Erythroblast (primary cell): Measurements from ENCODE around the gene NUDT3.

Experiments
- DNase-seq, 2 experiments: peaks; one replicate each; lab custom pipeline; 2025; lab: John Stamatoyannopoulos, UW
- GATA1 ChIP-seq: IDR thresholded peaks from 2 replicates; pipeline ENCODE4 v1.6.1; 2011; ENCODE audit warnings: low read depth, mild to moderate bottlenecking, control low read depth, low read length, moderate library complexity
- POLR2A ChIP-seq: IDR thresholded peaks from 2 replicates; pipeline ENCODE4 v1.6.1; 2011; ENCODE audit warnings: mild to moderate bottlenecking, low read length

The NUDT3 gene

DNA sequence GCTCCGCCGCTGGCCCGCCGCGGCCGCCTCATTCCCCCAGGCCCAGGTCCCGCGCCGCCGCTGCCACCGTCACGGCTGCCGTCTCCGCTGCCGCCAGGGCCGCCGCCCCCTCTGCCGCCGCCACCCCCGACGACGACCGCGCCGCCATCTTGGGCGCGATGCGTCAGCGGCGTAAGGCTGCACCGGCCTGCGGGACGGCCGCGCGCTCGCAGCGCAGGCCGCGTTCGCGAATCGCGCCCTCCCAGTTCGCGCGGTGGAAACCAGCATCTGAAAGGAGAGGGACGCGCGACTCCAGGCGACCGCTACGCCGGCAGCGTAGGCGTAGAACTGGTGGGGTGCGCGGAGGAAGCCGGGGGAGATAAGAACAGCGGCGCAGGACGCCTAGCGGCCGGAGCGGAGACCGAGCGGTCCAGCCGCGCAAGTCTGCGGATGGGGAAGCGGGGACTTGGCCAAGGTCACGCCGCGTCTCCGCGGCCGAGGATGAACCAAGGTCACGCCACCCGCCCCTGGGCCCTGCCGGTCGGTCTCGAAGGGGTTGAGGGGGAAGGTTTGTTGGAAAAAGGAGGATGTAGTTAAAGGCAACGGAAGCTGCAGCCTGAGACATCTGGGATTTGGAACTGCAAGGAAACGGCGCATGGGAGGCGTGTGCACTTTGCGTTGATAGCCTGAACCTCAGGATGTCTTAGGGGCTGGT lies at the start of gene NUDT3:
TSS of gene NUDT3 (minus strand) at position 173 of the 694 bp plus-strand sequence. CDS start 307 bp downstream, outside the sequence.
- TF ChIP-seq GATA1 (peak; percentile 66), POLR2A (peak; percentile 64)
- DNase-seq, result peak; percentile 97 to 98

DNA sequence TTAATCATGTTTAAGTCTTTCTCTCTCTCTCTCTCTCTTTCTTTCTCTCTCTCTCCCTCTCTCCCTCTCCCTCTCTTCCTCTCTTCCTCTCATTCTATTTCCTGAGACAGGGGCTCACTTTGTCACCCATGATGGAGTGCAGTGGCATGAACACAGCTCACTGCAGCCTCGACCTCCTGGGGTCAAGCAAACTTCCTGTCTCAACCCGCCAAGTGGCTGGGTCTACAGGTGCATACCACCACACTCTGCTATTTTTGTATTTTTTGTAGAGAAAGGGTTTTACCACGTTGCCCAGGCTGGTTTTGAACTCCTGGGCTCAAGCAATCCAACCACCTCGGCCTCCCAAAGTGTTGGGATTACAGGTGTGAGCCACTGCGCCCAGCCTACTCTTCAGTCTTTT lies 49.1 kb upstream of the NUDT3 start:
- no peak for TF ChIP-seq POLR2A
- no peak for TF ChIP-seq GATA1

DNA sequence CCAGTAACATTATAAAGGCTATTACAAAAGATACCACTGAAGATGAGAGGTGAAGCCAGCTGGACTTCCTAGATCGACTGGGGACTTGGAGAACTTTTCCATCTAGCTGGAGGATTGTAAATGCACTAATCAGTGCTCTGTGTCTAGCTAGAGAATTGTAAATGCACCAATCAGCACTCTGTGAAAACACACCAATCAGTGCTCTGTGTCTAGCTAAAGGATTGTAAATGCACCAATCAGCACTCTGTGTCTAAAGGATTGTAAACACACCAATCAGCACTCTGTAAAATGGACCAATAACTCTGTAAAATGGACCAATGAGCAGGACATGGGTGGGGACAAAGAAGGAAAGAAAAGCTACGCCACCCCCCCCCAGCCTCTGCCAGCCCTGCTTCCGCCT lies 47.0 kb upstream of the NUDT3 start:
- TF ChIP-seq POLR2A (no peak), GATA1 (no peak)
- DNase-seq, result no peak

More for the DNA sequence above, 49.1 kb upstream of the NUDT3 start:
- DNase-seq, result no peak

DNA sequence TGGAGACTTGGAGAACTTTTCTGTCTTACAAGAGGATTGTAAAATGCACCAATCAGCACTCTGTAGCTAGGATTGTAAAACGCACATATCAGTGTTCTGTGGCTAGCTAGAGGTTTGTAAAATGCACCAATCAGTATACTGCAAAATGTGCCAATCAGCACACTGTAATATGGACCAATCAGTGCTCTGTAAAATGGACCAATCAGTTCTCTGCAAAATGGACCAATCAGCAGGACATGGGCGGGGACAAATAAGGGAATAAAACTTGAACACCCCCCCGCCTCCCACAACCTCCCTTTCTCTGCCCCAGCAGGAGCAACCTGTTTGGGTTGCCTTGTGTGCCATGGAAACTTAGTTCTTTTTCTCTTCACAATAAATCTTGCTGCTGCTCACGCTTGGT lies 46.2 kb upstream of the NUDT3 start:
- no peak for TF ChIP-seq GATA1
- no peak for TF ChIP-seq POLR2A
- no peak for DNase-seq

DNA sequence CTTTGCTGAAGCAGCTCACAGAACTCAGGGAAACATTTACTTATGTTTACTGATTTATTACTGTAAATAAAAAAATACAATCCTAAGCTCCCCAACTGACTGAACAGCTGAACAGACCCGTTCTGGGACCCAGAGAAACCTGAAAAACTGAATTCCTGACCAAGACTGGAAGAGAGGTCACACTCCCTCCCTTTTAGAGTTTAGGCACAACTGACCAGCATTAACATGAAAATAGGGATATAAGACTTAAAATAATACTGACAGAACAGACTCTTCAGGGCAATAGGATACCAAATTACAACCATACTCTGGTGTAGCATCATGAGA lies 45.1 kb upstream of the NUDT3 start:
- DNase-seq, result no peak
- TF ChIP-seq POLR2A (no peak), GATA1 (no peak)

DNA sequence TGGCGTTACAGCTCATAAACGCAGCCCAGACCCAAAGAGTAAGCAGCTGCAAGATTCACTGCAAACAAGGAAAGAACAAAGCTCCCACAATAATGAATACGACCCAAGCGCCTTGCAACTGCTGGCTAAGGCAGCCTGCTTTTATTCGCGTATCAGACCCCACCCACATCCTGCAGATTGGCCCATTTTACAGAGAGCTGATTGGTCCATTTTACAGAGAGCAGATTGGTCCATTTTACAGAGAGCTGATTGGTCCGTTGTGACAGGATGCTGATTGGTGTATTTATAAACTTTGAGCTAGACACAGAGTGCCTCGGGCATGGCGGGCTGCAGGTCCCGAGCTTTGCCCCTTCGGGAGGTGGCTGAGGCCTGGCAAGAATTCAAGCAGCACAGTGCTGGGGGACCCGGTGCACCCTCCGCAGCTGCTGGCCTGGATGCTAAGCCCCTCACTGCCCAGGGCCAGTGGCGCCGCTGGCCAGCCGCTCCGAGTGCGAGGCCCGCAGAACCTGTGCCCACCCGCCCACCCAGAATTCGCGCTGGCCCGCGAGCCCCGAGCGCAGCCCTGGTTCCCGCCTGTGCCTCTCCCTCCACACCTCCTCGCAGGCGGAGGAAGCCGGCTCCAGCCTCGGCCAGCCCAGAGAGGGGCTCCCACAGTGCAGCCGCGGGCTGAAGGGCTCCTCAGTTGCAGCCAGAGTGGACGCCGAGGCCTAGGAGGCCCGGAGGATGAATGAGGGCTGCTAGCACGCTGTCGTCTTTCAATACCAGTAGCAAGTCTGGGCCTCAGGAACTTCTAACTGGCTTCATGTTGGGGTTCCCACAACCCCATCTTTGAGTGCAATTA lies 44.6 kb upstream of the NUDT3 start:
- DNase-seq, result no peak

DNA sequence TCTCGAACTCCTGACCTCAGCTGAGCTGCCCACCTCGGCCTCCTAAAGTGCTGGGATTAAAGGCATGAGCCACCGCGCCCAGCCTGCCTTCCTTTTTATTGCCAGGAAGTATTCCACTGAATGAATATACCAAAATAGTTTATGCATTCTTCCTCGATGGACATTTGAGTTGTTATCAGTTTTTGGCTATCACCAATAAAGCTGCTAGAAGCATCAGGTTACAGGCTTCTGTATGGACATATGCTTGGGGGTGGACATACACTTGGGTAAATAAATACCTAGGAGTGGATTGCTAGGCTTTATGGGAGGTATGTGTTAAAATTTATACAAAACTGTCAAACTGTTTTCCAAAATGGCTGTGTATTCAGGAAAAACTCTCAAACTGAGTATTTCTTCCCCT lies 43.4 kb upstream of the NUDT3 start:
- no peak for DNase-seq
- TF ChIP-seq GATA1 (no peak), POLR2A (no peak)

More for the DNA sequence above, 44.6 kb upstream of the NUDT3 start:
- no peak for TF ChIP-seq POLR2A
- TF ChIP-seq GATA1, result no peak

DNA sequence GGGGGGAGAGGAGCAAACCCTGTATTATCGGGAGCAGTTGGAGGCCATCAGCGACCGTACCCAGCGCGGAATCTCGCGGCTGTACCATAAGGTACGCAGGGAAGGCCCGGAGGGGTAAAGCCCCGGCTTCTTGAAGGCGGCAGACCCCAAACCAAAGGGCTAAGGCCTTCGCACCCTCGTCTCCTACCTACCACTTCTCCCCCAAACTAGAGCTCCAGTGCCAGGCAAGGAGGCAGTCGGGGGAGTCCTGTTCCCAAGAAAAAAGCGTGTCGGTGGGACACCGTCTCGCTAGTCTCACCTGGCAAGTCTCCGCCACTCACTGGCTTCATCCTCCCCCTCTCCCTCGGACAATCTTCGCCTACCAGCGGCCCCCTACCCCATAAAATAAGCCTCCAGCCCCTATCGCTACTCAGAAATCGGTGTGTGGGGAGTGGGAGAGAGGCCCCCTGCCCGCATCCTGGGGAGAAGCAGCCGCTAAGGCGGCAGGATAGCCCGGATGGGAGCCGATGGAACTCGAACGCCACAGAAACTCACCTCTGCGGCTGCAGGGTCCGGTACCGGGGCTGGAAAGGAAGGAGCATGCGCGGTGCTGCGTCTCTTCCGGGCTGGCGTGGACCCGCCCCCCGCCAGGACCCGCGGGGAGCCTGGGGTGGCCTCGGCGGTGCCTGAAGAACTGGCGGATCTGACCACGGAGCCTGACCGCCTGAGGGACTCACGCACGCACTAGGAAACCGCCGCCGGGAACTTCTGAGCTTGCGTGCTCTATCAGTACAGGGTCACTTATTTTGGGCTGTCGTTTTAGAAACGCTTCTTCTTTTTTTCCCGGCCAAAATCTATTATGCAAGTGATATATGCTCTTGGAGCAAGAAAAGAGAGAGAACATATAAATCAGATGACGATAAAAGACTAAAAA lies 33.3 kb upstream of the NUDT3 start, which contains the start of gene RPS10:
TSS of gene RPS10 (minus strand) at position 572 of the 913 bp plus-strand sequence. CDS start 848 bp downstream, outside the sequence.
- TF ChIP-seq POLR2A (peak; percentile 89), GATA1 (no peak)
- peak; percentile 93 to 96 for DNase-seq

DNA sequence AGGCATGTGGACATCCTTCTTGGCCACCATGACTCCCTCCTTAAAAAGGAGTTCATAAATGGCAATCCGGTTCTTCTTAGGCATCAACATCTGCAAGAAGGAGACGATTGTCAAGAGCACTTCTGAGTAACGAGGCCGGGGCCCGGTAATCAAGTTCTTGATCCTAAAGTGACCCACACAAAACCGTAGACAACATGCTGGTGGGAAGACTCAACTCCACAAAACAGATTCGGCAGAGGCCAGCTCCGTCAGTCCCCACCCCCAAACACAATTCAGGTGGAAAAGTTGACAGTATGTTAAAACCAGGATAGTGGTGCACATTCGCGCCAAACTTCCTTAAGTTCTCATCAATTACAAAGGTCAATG lies 32.6 kb upstream of the NUDT3 start:
- DNase-seq, result peak; percentile 67
- no peak for TF ChIP-seq POLR2A
- TF ChIP-seq GATA1, result no peak

DNA sequence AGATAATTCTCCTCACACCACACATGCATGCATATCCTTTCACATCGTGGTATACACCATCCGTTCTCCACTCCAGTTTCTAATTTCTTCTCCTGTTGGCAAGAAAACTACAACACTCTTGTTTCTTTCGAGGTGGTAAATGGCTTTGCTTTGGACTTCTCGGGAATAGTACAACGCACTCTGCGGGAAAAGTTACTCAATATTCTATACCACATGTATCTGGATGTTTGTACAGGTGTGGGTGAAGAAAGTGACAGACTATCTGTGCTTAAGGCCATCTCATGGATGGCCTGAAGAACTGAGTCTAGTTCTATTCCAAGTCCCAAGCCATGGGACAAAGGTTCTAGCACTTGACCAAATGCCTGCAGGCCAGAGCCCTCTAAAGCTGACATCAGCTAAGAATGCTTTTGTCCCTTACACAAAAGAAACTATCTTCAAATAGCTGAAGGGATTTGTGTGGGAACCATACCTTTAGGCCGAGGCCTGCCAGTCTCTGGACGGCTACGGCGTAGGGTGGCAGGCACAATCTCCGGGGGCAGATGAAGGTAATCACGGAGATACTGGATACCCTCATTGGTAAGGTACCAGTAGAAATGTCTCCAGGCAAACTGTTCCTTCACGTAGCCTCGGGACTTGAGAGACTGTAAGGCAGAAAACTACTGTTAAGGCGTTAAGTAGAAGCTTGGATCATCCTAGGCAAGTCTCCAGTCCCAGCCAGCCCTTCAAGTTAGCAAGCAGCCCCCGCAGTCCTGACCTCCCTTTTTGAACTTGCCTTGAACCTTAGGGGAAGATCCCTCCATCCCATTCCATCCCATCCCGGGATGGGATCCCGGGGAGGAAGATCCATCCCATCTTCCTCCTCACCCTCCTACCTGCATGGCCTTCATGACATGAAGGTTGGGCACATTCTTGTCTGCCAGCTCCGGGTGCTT lies 32.0 kb upstream of the NUDT3 start:
- TF ChIP-seq POLR2A (no peak), GATA1 (no peak)
- no peak for DNase-seq

DNA sequence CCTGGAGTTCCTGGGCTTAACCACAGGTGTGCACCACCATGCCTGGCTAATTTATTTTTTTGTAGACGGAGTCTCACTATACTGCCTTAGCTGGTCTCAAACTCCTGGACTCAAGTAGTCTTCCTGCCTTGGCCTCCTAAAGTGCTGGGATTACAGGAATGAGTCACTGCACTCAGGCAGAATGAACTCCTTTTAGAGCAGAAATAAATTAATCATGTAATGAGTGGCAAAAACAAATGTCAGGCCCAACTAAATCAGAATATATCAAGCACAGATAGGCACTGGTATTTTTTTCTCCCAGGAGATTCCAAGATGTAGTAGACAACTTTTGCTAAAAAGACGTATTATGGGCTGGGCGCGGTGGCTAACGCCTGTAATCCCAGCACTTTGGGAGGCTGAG lies 30.8 kb upstream of the NUDT3 start:
- TF ChIP-seq POLR2A (no peak), GATA1 (no peak)
- DNase-seq, result no peak

DNA sequence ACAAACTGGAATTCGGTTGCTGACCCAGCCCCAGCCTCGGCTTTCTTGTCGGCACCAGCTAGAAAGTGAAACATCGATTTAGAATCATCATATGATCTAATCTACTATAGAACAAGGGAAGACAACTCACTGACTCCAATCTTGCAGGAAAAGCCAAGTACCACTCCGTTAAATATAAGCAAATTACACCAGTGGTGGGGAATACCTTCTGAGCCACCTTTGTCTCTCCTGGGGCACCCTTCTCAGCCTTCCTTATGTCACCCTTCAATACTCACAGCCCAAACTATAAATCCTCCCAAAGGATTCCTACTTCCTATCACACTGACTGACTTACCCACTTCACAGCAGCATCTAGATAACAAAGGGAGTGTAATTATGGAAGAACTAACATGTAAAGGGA lies 25.9 kb upstream of the NUDT3 start:
- DNase-seq, result no peak
- TF ChIP-seq POLR2A (no peak), GATA1 (no peak)
